ENCODE data around the gene SETBP1.

DNA sequence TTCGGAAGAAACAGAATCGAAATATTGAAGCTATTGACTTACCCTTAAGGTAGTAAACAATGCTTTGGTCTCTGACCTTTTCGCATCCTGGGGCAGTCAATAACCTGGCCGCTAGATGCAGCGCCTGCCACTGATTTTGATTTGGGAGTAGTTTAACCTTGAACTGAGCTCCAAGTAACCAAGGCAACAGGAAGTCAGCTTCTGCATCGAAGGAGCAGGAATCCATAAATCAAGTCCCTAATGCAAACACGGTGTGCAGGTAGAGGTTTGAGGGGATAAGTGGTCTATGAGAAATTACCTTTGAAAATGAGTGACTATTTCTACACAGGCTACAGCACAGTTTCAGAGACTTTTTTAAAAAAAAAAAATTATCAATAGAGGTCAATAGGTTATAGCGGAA, 353.5 kb downstream of the SETBP1 start:
- no peak for TF ChIP-seq CTCF (IDR thresholded peaks at IDR 0.05)
- no peak for TF ChIP-seq POLR2A (IDR thresholded peaks at IDR 0.05)
